ENCODE results near the gene MRPL14.

MRPL14 gene

GRCh38 chr6:44074439-44074812 lies 52.8 kb downstream of the MRPL14 start:
- no peak overlapping the region for H3K4me3 ChIP-seq (IDR thresholded peaks at IDR 0.05; ENCODE audit: insufficient read depth, low read depth, low read length)
- H4K20me1 ChIP-seq (ENCODE audit: insufficient read depth) = no peaks in the 10 kb centered on the region
- H3K27ac ChIP-seq = no peak overlapping the region
- H2AFZ ChIP-seq (ENCODE audit: low read depth) = peak overlapping the region; percentile 96; the same call in 1 of the 2 replicates
- no peaks in the 10 kb centered on the region for H3K79me2 ChIP-seq (ENCODE audit: insufficient read depth, low read depth)
- H3K27me3 ChIP-seq (ENCODE audit: insufficient read depth, low read depth) = no peaks in the 10 kb centered on the region
- peaks cover 31% of the 10 kb centered on the region for H3K4me1 ChIP-seq (ENCODE audit: low read depth, poor library complexity, severe bottlenecking)
- no peaks in the 10 kb centered on the region for H3K36me3 ChIP-seq (ENCODE audit: insufficient read depth)
- no peak overlapping the region for H3K9ac ChIP-seq
- TF ChIP-seq CTCF (conservative IDR thresholded peaks at IDR 0.05; ENCODE audit: low read depth, low read length) = peak; percentile 95
- peak overlapping the region; percentile 99 for H3K4me2 ChIP-seq

- no peak overlapping the region for H3K27ac ChIP-seq
- peak overlapping the region; percentile 96; the same call in 1 of the 2 replicates for H2AFZ ChIP-seq (ENCODE audit: low read depth)
- H3K36me3 ChIP-seq (ENCODE audit: insufficient read depth) = no peaks in the 10 kb centered on the region
- H3K4me3 ChIP-seq (IDR thresholded peaks at IDR 0.05; ENCODE audit: insufficient read depth, low read depth, low read length) = no peak overlapping the region
- H4K20me1 ChIP-seq (ENCODE audit: insufficient read depth) = no peaks in the 10 kb centered on the region
- TF ChIP-seq CTCF (conservative IDR thresholded peaks at IDR 0.05; ENCODE audit: low read depth, low read length) = no peak
- H3K27me3 ChIP-seq (ENCODE audit: insufficient read depth, low read depth) = no peaks in the 10 kb centered on the region
- H3K4me1 ChIP-seq (ENCODE audit: low read depth, poor library complexity, severe bottlenecking) = peaks cover 27% of the 10 kb centered on the region
- no peaks in the 10 kb centered on the region for H3K79me2 ChIP-seq (ENCODE audit: insufficient read depth, low read depth)
- H3K9ac ChIP-seq = peak overlapping the region; percentile 23; the same call in 1 of the 2 replicates
- peak overlapping the region; percentile 99 for H3K4me2 ChIP-seq
Observed at GRCh38 chr6:44073612-44074438, 53.4 kb downstream of the MRPL14 start.

GRCh38 chr6:44072959-44073611 lies 54.2 kb downstream of the MRPL14 start:
- Histone ChIP-seq H3K4me2 (peak overlapping the region; percentile 99), H3K79me2 (ENCODE audit: insufficient read depth, low read depth) (no peaks in the 10 kb centered on the region), H3K27ac (peak overlapping the region; percentile 47; the same call in 1 of the 2 replicates), H3K36me3 (ENCODE audit: insufficient read depth) (no peaks in the 10 kb centered on the region), H3K4me1 (ENCODE audit: low read depth, poor library complexity, severe bottlenecking) (peaks cover 27% of the 10 kb centered on the region), H3K4me3 (IDR thresholded peaks at IDR 0.05; ENCODE audit: insufficient read depth, low read depth, low read length) (no peak overlapping the region), H3K9ac (peak overlapping the region; percentile 47), H2AFZ (ENCODE audit: low read depth) (peak overlapping the region; percentile 96), H4K20me1 (ENCODE audit: insufficient read depth) (no peaks in the 10 kb centered on the region), H3K27me3 (ENCODE audit: insufficient read depth, low read depth) (no peaks in the 10 kb centered on the region)
- TF ChIP-seq CTCF (conservative IDR thresholded peaks at IDR 0.05; ENCODE audit: low read depth, low read length) = no peak

GRCh38 chr6:44072452-44072958 lies 54.7 kb downstream of the MRPL14 start:
- no peak overlapping the region for H3K4me3 ChIP-seq (IDR thresholded peaks at IDR 0.05; ENCODE audit: insufficient read depth, low read depth, low read length)
- no peak for TF ChIP-seq CTCF (conservative IDR thresholded peaks at IDR 0.05; ENCODE audit: low read depth, low read length)
- H3K36me3 ChIP-seq (ENCODE audit: insufficient read depth) = no peaks in the 10 kb centered on the region
- H2AFZ ChIP-seq (ENCODE audit: low read depth) = peak overlapping the region; percentile 96
- no peaks in the 10 kb centered on the region for H3K79me2 ChIP-seq (ENCODE audit: insufficient read depth, low read depth)
- H3K4me2 ChIP-seq = peak overlapping the region; percentile 98
- no peaks in the 10 kb centered on the region for H4K20me1 ChIP-seq (ENCODE audit: insufficient read depth)
- peak overlapping the region; percentile 47; the same call in 1 of the 2 replicates for H3K27ac ChIP-seq
- no peaks in the 10 kb centered on the region for H3K27me3 ChIP-seq (ENCODE audit: insufficient read depth, low read depth)
- peak overlapping the region; percentile 47 for H3K9ac ChIP-seq
- H3K4me1 ChIP-seq (ENCODE audit: low read depth, poor library complexity, severe bottlenecking) = peaks cover 27% of the 10 kb centered on the region

Measured in KMS-11 (cell line).